Breast epithelium (tissue), 4 donors: ENCODE results near the gene MROH9. TPM values are rescaled to one million over a fixed set of nuclear protein-coding genes. Genes with fewer than 3 reads are reported as not detected.

ENCODE experiments used
- DNase-seq, 2 donors: peaks; one replicate each; pipeline ENCODE4 v3.0.0-alpha.2; 2019; ENCODE audit warnings: low spot score in 2 of 2
- H3K27ac ChIP-seq, 2 donors: fragments of 200-600 bp; sonication (generic) in 1 of 2; one replicate each; pipeline ENCODE4 v1.5.1; 2016 to 2019; ENCODE audit warnings: mild to moderate bottlenecking in 1 of 2
- H3K27me3 ChIP-seq, 2 donors: fragments of 200-600 bp; sonication (generic) in 1 of 2; one replicate each; pipeline versions ENCODE4 v1.5.1 to v1.6.0; 2017 to 2019; ENCODE audit warnings: control low read depth in 1 of 2, mild to moderate bottlenecking in 1 of 2
- H3K36me3 ChIP-seq: fragments of 200-600 bp; one replicate; pipeline ENCODE4 v1.5.1; 2019
- H3K4me1 ChIP-seq, 2 donors: fragments of 200-600 bp; sonication (generic); one replicate each; pipeline ENCODE4 v1.5.1; 2016 to 2019; ENCODE audit warnings: control low read depth in 1 of 2
- H3K4me3 ChIP-seq, 3 donors: fragments of 200-600 bp; sonication (generic); 1 replicate in 2 of 3; 2 replicates in 1 of 3; pipeline ENCODE4 v1.5.1; 2016 to 2019; ENCODE audit warnings: mild to moderate bottlenecking in 3 of 3, moderate library complexity in 2 of 3
- H3K9me3 ChIP-seq, 2 donors: fragments of 200-600 bp; sonication (generic) in 1 of 2; one replicate each; pipeline ENCODE4 v1.5.1; 2016 to 2019; ENCODE audit warnings: control low read depth in 1 of 2
- CTCF ChIP-seq, 3 donors: fragments of 450-650 bp; IDR thresholded peaks; one replicate each; pipeline ENCODE4 v1.5.1; 2016 to 2017; ENCODE audit warnings: antibody characterized with exemption in 3 of 3, mild to moderate bottlenecking in 3 of 3, moderate library complexity in 3 of 3
- POLR2A ChIP-seq: fragments of 450-650 bp; IDR thresholded peaks from one replicate; pipeline ENCODE4 v1.6.1; 2016; ENCODE audit warnings: antibody characterized with exemption, mild to moderate bottlenecking, moderate library complexity
- POLR2AphosphoS5 ChIP-seq, 3 donors: sonication (generic); formaldehyde crosslinking; IDR thresholded peaks; one replicate each; pipeline ENCODE4 v1.6.1; 2017; ENCODE audit warnings: antibody characterized with exemption in 3 of 3
- intact Hi-C: fragments of 100-400 bp; cut with DNase I; formaldehyde crosslinking; loops from one replicate; pipeline ENCODE4 v1.15.1; 2023; ENCODE audit warnings: low total_unique reads
- total RNA-seq, 3 donors: library from RNA; depleted of rRNA; stranded (reverse); fragments of >200 nt; gene quantifications; one replicate each; pipeline ENCODE4 v1.1.0, GENCODE V29; 2016

The MROH9 gene
- total RNA-seq, 3 donors from 2014 or later, result not detected

GRCh38 chr1:171084091-171084490 lies 148.8 kb downstream of the MROH9 start:
- no peaks in the 10 kb centered on the region for H3K4me1 ChIP-seq
- no peak overlapping the region for H3K27ac ChIP-seq
- H3K4me3 ChIP-seq, result no peak overlapping the region
- TF ChIP-seq CTCF (IDR thresholded peaks at IDR 0.05), result no peak
- TF ChIP-seq POLR2AphosphoS5 (IDR thresholded peaks at IDR 0.05), result no peak
- no peak for TF ChIP-seq POLR2A
- no peaks in the 10 kb centered on the region for H3K9me3 ChIP-seq
- H3K36me3 ChIP-seq, result no peaks in the 10 kb centered on the region
- no peak for DNase-seq
- intact Hi-C loops, result loop anchor here (10.0 kb wide), 1 partner anchor 141 kb away; no protein-coding TSS in a partner anchor
- no peaks in the 10 kb centered on the region for H3K27me3 ChIP-seq

- H3K9me3 ChIP-seq, result no peaks in the 10 kb centered on the region
- TF ChIP-seq POLR2AphosphoS5 (IDR thresholded peaks at IDR 0.05), result no peak
- H3K27ac ChIP-seq, result no peak overlapping the region
- no peak for DNase-seq
- intact Hi-C loops, result loop anchor here (10.0 kb wide), 1 partner anchor 140 kb away; no protein-coding TSS in a partner anchor
- no peaks in the 10 kb centered on the region for H3K36me3 ChIP-seq
- no peaks in the 10 kb centered on the region for H3K4me1 ChIP-seq
- no peak overlapping the region for H3K4me3 ChIP-seq
- H3K27me3 ChIP-seq, result no peaks in the 10 kb centered on the region
Observed at GRCh38 chr1:171084870-171085269, 149.5 kb downstream of the MROH9 start.

GRCh38 chr1:171087896-171088295 lies 152.6 kb downstream of the MROH9 start:
- H3K4me1 ChIP-seq, result no peaks in the 10 kb centered on the region
- H3K9me3 ChIP-seq, result no peaks in the 10 kb centered on the region
- H3K4me3 ChIP-seq, result no peak overlapping the region
- no peak for TF ChIP-seq POLR2A
- TF ChIP-seq POLR2AphosphoS5 (IDR thresholded peaks at IDR 0.05), result no peak
- no peak for TF ChIP-seq CTCF (IDR thresholded peaks at IDR 0.05)
- no peak for DNase-seq
- H3K27me3 ChIP-seq, result no peaks in the 10 kb centered on the region
- no peaks in the 10 kb centered on the region for H3K36me3 ChIP-seq
- intact Hi-C loops, result loop anchor here (10.0 kb wide), 1 partner anchor 137 kb away; no protein-coding TSS in a partner anchor
- no peak overlapping the region for H3K27ac ChIP-seq

GRCh38 chr1:171090604-171091003 lies 155.3 kb downstream of the MROH9 start, which contains the start of gene FMO3:
TSS of gene FMO3 (plus strand) at chr1:171090905. CDS start at chr1:171092659, 1,754 bp downstream.
- intact Hi-C loops, result no loop called here
- TF ChIP-seq POLR2AphosphoS5 (IDR thresholded peaks at IDR 0.05) (no peak), CTCF (IDR thresholded peaks at IDR 0.05) (no peak), POLR2A (no peak)
- H3K9me3 ChIP-seq, result no peaks in the 10 kb centered on the region
- no peak for DNase-seq
- no peaks in the 10 kb centered on the region for H3K36me3 ChIP-seq
- H3K4me1 ChIP-seq, result no peaks in the 10 kb centered on the region
- H3K4me3 ChIP-seq, result no peak within 1 kb of the TSS
- no peak within 1 kb of the TSS for H3K27ac ChIP-seq
- H3K27me3 ChIP-seq, result no peaks in the 10 kb centered on the region

- intact Hi-C loops, result no loop called here
- Histone ChIP-seq H3K27ac (no peak overlapping the region), H3K36me3 (no peaks in the 10 kb centered on the region), H3K4me1 (no peaks in the 10 kb centered on the region), H3K4me3 (no peak overlapping the region), H3K27me3 (no peaks in the 10 kb centered on the region), H3K9me3 (no peaks in the 10 kb centered on the region)
- TF ChIP-seq CTCF (IDR thresholded peaks at IDR 0.05) (no peak), POLR2A (no peak), POLR2AphosphoS5 (IDR thresholded peaks at IDR 0.05) (no peak)
- no peak for DNase-seq
Observed at GRCh38 chr1:171103862-171104261, 168.5 kb downstream of the MROH9 start.
